ENCODE results near the gene PXYLP1.

PXYLP1 gene

DNA sequence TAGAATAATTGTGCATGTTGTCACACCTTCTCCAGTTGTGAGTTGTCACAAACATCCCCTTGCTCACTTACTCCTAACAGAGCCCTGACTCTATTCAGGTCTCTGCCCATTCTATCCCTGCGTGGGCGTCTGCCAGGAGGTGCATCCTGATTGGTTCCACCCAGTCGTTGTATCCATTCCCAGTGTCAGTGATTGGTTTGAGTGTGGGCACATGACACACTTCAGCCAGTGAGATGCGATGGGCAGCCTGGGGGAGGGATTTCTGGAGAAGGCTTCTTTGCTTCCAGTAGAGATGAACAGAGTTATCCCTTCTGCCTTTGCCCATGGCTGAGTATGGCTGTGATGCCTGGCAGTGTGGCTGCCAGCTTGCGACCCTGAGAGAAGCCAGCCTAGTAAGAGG lies 18.7 kb downstream of the PXYLP1 start:
- no peak for DNase-seq (ENCODE audit: low read depth)

DNA sequence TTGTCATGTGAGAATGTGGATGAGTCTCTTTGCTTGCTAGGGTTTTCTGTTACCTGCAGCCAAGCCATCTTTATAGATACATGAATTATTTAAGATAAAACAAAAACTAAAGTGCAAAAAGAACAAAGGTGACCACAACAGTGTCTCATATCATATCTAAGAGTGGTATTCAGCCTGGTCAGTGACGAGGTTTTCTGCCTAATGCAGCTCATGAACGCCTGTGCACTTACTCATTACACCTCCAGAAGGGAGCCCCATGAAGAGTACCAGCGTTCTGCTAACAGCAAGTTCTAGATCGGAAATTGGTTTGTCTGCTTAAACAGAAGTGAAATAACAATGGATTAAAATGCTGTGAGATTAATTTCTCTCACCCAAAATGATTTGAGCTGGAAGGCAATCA lies 19.2 kb downstream of the PXYLP1 start:
- DNase-seq (ENCODE audit: low read depth) = no peak

DNA sequence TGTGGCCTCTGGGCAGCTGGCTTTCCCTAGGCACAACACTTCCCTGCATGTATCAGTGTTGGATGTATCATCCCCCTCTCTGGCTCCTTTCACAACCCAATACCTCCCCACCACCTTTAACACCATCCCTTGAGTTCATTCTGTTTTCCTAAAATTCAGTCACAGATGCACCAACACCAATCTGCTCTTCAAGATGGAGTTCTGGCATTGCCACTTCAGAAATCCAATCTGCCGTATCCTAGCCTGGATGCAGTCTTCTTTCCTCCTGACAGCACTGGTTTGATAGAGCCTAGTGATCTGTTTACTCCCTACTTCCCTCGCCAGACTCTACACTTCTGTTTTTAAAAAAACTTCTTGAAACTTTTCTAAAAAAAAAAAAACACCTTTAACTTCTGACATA lies 21.7 kb downstream of the PXYLP1 start:
- DNase-seq (ENCODE audit: low read depth) = no peak

DNA sequence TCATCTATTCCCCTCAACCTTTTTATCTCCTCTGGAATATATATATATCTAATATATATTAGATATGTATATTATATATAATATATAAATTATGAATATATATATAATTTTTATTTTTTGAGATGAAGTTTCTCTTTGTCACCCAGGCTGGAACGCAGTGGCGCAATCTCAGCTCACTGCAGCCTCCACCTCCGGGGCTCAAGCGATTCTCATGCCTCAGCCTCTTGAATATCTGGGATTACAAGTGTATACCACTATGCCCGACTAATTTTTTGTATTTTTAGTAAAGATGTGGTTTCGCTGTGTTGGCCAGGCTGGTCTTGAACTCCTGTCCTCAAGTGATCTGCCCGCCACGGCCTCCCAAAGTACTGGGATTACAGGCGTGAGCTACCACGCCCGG lies 22.2 kb downstream of the PXYLP1 start:
- no peak for DNase-seq (ENCODE audit: low read depth)

DNA sequence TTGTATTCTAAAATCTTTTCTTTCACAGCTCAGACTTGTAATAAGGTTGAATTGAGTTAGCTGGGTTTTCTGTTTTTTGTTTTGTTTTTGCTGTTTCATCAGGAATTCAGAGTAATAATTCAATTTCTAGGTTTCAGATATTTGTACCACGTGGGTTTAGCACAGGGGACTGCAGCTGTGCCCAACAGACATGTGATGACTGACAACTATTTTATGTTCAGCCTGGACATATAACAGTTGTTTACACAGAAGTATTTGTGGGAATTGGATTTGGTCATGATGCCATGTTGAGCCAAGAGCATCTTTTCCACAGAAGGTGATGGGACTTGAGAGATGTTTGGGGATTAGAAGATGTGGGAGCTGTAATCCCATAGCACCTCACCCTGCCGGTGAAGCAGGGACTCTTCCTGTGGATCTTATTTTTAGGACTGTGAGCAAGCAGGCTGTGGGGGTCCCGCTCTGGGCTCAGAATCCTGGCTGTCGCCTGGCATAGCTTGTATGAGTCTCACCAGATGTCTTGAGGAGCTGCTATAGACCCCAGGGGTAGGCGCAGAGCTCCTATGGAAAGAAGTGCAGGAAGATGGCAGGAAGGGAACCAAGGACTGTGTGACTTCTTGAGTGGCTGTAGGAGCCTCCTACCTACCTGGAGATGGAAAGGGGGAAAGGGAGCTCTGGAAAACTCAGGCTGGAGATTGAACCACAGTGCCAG lies 23.7 kb downstream of the PXYLP1 start:
- no peak for DNase-seq (ENCODE audit: low read depth)

DNA sequence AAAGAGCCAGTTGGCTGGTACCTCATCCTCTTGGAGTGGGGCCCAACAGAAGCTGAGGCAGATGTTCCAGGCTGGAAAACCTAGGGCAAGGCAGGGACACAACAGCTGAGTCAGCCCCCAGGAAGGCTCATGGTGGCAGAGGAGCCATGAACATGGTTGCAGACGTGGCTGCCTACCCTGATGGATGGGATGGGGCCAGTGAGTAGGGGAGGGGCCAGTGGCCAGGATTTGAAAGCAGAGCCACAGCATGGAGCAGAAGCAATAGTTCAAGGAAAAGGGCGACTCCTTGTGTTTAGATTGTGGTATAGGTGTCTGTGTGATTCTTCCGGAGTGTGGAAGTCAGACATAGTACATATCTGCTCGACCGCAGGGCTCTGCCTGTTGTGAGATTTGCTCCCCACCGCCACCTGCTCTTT lies 24.2 kb downstream of the PXYLP1 start:
- no peak for DNase-seq (ENCODE audit: low read depth)

DNA sequence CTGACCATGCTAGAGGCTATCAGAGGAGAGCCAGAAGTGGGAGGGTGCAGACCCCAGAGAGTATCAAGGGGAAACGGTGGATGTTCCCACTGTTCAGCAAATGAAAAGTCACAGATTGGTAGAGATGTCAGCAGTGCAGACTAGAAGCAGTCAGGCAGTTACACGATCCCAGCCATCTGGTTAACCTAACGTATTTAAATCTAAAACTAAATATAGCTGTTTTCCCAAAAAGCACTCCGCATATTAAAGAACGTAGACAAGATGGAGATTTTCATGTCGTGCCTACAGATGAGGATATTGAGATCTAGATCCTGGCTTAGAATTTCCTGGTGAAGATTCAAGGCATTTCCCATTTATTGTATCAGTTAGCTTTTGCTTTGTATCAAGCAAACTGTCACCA lies 25.2 kb downstream of the PXYLP1 start:
- no peak for DNase-seq (ENCODE audit: low read depth)

DNA sequence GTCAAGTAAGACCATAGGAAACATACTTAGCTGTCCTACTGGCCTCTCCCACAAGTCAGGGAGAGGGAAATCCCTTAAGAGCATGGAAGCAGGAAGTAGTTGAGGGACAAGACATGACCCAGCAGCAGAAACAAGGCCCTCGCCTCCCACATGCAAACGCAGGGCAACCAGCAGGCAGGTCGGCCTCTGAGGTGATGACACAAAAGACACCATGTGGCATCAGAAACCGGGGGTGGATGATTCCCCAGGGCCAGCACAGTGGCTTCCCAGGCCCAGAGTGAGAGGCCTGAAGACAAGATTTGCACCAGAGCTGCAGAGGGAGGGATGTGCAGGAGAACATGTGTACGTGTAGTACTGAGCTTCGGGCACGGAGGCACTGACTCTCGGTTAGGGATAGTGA lies 26.3 kb downstream of the PXYLP1 start:
- no peak for DNase-seq (ENCODE audit: low read depth)

DNA sequence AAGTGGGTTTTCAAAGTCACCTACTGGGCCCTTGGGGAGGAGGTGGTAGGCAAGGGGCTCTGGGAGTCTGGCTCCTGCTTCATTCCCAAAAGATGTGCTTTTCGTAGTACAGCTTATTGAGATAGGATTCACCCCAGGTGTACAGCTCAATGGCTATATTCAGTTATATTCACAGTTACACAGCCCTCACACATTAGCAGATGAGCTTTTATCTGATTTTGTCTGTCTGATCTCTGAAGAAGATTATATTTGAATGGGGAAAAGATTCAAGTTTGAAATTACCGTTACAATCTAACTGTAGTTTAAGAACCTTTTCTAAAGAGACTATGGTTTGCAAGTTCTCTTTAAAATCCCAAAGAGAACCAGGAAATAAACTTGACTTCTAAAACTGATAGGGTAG lies 27.3 kb downstream of the PXYLP1 start:
- no peak for DNase-seq (ENCODE audit: low read depth)

- DNase-seq (ENCODE audit: low read depth) = no peak
These were observed 28.4 kb downstream of the PXYLP1 start for GRCh38 chr3:141259821-141260629.

DNA sequence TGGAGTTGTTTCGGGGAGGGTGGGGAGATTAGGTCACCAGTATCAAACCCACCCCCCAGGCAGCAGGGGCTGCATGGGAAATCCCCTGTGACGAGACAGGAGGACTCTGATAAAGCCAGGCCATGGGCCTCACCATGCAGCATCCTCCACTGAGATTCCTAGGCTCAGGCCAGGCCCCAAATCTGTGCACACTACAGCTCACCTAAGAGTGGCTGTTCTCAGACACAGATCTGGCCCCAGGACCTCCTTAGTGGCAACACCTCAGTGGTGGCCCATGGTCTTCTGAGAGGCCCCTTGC lies 29.0 kb downstream of the PXYLP1 start:
- DNase-seq (ENCODE audit: low read depth) = no peak

DNA sequence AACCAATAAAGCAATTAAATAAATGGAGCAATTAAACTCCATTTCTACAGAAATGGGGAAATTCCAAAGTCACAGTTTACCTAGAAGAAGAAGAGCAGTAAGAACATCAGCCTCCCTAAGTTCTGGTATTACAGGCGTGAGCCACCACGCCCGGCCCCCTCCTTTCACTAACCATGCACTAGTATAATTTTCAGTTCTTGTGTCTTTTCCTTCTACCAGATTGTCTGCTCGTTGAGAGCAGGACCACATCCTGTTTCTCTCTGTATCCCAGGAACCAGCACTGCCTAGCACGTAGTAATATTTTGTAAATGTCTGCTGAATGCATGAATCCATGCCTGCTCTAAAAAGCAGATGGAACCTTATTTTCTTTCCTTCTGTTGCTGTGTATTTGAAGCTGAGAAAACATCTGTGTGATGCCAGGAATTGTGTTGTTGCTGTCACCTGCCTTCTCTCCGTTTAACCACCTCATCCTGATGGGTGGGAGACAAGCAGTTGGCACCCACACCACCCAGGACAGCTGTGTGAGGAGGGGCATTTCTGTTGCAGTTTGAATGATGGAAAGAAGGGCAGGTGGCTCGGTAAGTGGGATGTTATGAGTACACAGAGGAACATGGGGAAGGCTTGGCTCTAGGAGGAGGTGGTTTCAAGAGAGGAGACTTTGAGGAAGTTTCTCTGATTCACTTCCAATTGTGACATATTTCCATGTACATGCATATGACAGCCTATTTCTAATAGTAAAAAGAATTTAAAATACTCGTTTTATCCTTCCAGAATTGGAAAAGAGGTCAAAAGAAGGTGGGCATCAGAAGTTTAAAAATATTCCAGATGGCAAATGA lies 30.1 kb downstream of the PXYLP1 start:
- DNase-seq (ENCODE audit: low read depth) = no peak

GRCh38 chr3:141262308-141262705 lies 30.7 kb downstream of the PXYLP1 start:
- DNase-seq (ENCODE audit: low read depth) = no peak

DNA sequence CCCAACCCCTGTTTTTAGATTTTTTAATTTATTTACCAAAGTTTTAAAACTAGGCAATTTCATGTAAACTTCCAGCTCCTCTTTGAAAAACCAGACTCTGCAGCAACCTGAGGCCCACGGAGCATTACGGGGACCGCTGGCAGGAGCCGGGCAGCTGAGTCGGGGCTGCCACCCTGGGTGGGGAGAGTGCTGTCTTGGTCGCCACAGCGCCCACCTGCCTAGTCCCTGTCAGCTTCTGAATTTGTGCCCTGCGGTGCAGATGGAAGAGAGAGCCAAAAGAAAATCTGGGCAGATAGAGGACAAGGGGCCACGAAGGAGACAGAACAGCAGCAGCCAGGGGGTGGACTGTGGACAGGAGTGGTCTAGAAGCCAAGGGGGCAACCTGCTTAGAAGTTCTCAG lies 34.6 kb downstream of the PXYLP1 start:
- DNase-seq (ENCODE audit: low read depth) = no peak

- no peak for DNase-seq (ENCODE audit: low read depth)
These were observed 35.4 kb downstream of the PXYLP1 start for GRCh38 chr3:141266797-141267555.

- no peak for DNase-seq (ENCODE audit: low read depth)
These were observed 36.0 kb downstream of the PXYLP1 start for GRCh38 chr3:141267629-141268028.

DNA sequence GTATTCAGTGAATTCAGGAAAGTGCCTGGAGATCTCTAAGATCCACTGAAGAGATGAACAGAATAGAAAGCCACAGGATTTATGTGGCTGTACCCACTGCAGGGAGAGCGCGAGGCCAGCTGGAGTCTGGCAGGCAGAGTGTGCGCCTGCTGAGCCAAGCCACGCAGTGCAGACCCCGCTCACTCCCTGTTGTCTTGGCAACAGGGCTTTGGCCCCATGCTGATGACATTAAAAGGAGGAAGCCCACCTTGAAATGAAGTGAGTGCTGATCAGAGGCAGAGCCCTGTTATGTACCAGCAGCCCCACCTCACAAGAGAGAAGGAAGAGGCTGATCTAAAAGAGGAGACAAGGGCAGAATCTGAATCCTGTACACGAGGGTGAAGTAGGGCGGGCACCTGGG lies 36.7 kb downstream of the PXYLP1 start:
- no peak for DNase-seq (ENCODE audit: low read depth)

GRCh38 chr3:141268791-141269190 lies 37.2 kb downstream of the PXYLP1 start:
- DNase-seq (ENCODE audit: low read depth) = no peak

GRCh38 chr3:141269961-141270360 lies 38.3 kb downstream of the PXYLP1 start:
- DNase-seq (ENCODE audit: low read depth) = no peak

DNA sequence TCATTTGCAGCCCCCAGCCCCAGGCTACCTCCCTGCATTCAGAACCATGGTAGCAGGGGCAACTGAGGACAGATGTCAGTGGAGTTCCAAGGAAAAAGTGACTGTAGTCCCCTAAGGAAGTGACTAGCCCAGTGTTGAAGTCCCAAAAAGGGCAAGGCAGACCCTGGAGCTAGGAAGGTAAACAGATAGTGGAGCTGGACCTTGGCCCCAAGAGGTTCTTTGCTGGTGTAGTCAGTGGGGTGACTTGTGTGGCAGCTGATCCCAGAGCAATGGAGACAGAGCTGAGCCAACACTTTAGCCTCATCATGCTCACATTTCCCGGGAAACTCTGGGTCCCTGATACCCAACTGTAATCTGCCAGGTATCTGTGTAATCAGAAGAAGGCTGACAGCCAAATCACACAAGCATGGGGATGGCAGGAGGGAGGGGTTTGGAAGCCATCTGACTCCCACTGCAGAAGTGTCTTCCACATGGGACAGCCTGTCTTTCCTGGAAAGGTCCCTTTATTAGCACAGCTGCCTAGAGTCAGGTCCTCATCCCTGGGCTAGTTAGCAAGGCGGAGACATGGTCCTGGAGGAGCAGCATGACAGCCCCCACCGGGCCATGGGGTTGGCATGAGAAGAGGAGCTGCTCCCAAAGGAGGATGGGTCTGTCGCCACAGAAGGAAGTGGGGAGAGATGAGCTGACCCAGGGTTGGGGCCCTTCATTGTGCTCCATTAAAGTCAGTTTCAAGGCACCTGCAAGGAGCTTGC lies 39.8 kb downstream of the PXYLP1 start:
- no peak for DNase-seq (ENCODE audit: low read depth)

GRCh38 chr3:141272906-141273662 lies 41.5 kb downstream of the PXYLP1 start:
- no peak for DNase-seq (ENCODE audit: low read depth)
